Gastrocnemius medialis (tissue), 4 donors: ENCODE results near the gene CUL2. TPM values are rescaled to one million over a fixed set of nuclear protein-coding genes. Genes with fewer than 3 reads are reported as not detected.

ENCODE experiments used
- ATAC-seq, 2 donors: fragments of 150-250 bp; one replicate each; pipeline ENCODE4 v1.9.1; 2016
- DNase-seq, 2 donors: peaks; one replicate each; pipeline ENCODE4 v3.0.0-alpha.2; 2019
- H3K27ac ChIP-seq, 4 donors: fragments of 200-600 bp; sonication (generic); 1 replicate in 1 of 4; 2 replicates in 3 of 4; pipeline ENCODE4 v1.5.1; 2016 to 2018; ENCODE audit warnings: mild to moderate bottlenecking in 2 of 4, moderate library complexity in 1 of 4
- H3K27me3 ChIP-seq, 3 donors: fragments of 200-600 bp; sonication (generic) in 2 of 3; 1 replicate in 1 of 3; 2 replicates in 2 of 3; pipeline versions ENCODE4 v1.5.1 to v1.6.0; 2016 to 2019; ENCODE audit warnings: mild to moderate bottlenecking in 1 of 3, moderate library complexity in 1 of 3
- H3K36me3 ChIP-seq, 2 donors: fragments of 200-600 bp; sonication (generic) in 1 of 2; one replicate each; pipeline ENCODE4 v1.5.1; 2017 to 2018
- H3K4me1 ChIP-seq, 2 donors: fragments of 200-600 bp; sonication (generic) in 1 of 2; one replicate each; pipeline ENCODE4 v1.5.1; 2016 to 2017; ENCODE audit warnings: mild to moderate bottlenecking in 2 of 2
- H3K4me3 ChIP-seq, 4 donors: fragments of 200-600 bp; sonication (generic) in 3 of 4; 1 replicate in 1 of 4; 2 replicates in 3 of 4; pipeline ENCODE4 v1.5.1; 2016 to 2019; ENCODE audit warnings: mild to moderate bottlenecking in 2 of 4
- H3K9me3 ChIP-seq, 3 donors: fragments of 200-600 bp; sonication (generic) in 2 of 3; 1 replicate in 1 of 3; 2 replicates in 2 of 3; pipeline ENCODE4 v1.5.1; 2016 to 2019
- CTCF ChIP-seq, 5 experiments: fragments of 450-650 bp in 3 of 5; fragments of 200-600 bp in 2 of 5; sonication (generic) in 2 of 5; IDR thresholded peaks in 4 of 5; conservative IDR thresholded peaks in 1 of 5; 1 replicate in 4 of 5; 2 replicates in 1 of 5; pipeline ENCODE4 v1.5.1; 2016 to 2019; ENCODE audit warnings: antibody characterized with exemption in 5 of 5, mild to moderate bottlenecking in 3 of 5, moderate library complexity in 3 of 5
- POLR2A ChIP-seq, 2 donors: fragments of 450-650 bp; IDR thresholded peaks; one replicate each; pipeline ENCODE4 v1.6.1; 2017; ENCODE audit warnings: antibody characterized with exemption in 2 of 2, mild to moderate bottlenecking in 2 of 2, moderate library complexity in 2 of 2
- in situ Hi-C, 4 donors: fragments of 200-750 bp; cut with MboI; loops; one replicate each; pipeline versions ENCODE4 v1.15.0 to v1.8.0; 2017; ENCODE audit warnings: low sequenced_read_pairs in 4 of 4
- intact Hi-C: fragments of 100-400 bp; cut with DNase I; formaldehyde crosslinking; loops from one replicate; pipeline ENCODE4 v1.15.1; 2023; ENCODE audit warnings: low total_unique reads
- total RNA-seq, 4 donors: library from RNA; depleted of rRNA; stranded (reverse); fragments of >200 nt; gene quantifications; one replicate each; pipeline versions ENCODE4 v1.1.0 to v1.2.3, GENCODE V29; 2016

CUL2 gene
- total RNA-seq, 4 donors from 2014 or later = 27.2 to 41.4 (median 34.2) TPM

GRCh38 chr10:34999532-34999931, 90.6 kb downstream of the CUL2 start:
- H3K4me3 ChIP-seq = no peak overlapping the region
- no peaks in the 10 kb centered on the region for H3K4me1 ChIP-seq
- no peaks in the 10 kb centered on the region for H3K9me3 ChIP-seq
- intact Hi-C loops (no loop called here), in situ Hi-C loops (no loop called here)
- DNase-seq = no peak
- no peak for TF ChIP-seq CTCF (IDR thresholded peaks at IDR 0.05 in 4 of 5, conservative IDR thresholded peaks at IDR 0.05 in 1 of 5)
- TF ChIP-seq POLR2A (IDR thresholded peaks at IDR 0.05) = no peak
- ATAC-seq = no peak
- no peak overlapping the region for H3K27ac ChIP-seq
- H3K27me3 ChIP-seq = no peaks in the 10 kb centered on the region
- H3K36me3 ChIP-seq = no peaks in the 10 kb centered on the region

GRCh38 chr10:34998940-34999339, 91.2 kb downstream of the CUL2 start:
- Histone ChIP-seq H3K4me1 (no peaks in the 10 kb centered on the region), H3K4me3 (no peak overlapping the region), H3K27ac (no peak overlapping the region), H3K27me3 (no peaks in the 10 kb centered on the region), H3K36me3 (no peaks in the 10 kb centered on the region), H3K9me3 (no peaks in the 10 kb centered on the region)
- intact Hi-C loops (no loop called here), in situ Hi-C loops (no loop called here)
- TF ChIP-seq POLR2A (IDR thresholded peaks at IDR 0.05) (no peak), CTCF (IDR thresholded peaks at IDR 0.05 in 4 of 5, conservative IDR thresholded peaks at IDR 0.05 in 1 of 5) (no peak)
- no peak for ATAC-seq
- no peak for DNase-seq

- ATAC-seq (peak in 1 of 2 donors; percentile 36), DNase-seq (peak in 1 of 2 donors; percentile 27)
- intact Hi-C loops = no loop called here
- Histone ChIP-seq H3K4me3 (no peak overlapping the region), H3K9me3 (no peaks in the 10 kb centered on the region), H3K27ac (no peak overlapping the region), H3K27me3 (no peaks in the 10 kb centered on the region), H3K4me1 (no peaks in the 10 kb centered on the region), H3K36me3 (no peaks in the 10 kb centered on the region)
- in situ Hi-C loops = no loop called here
- no peak for TF ChIP-seq POLR2A (IDR thresholded peaks at IDR 0.05)
- no peak for TF ChIP-seq CTCF (IDR thresholded peaks at IDR 0.05 in 4 of 5, conservative IDR thresholded peaks at IDR 0.05 in 1 of 5)
These were observed 93.3 kb downstream of the CUL2 start for GRCh38 chr10:34996843-34997242.

- DNase-seq (no peak), ATAC-seq (no peak)
- intact Hi-C loops (no loop called here), in situ Hi-C loops (no loop called here)
- Histone ChIP-seq H3K4me1 (no peaks in the 10 kb centered on the region), H3K36me3 (no peaks in the 10 kb centered on the region), H3K9me3 (no peaks in the 10 kb centered on the region), H3K4me3 (no peak overlapping the region), H3K27me3 (no peaks in the 10 kb centered on the region), H3K27ac (no peak overlapping the region)
- no peak for TF ChIP-seq POLR2A (IDR thresholded peaks at IDR 0.05)
- TF ChIP-seq CTCF (IDR thresholded peaks at IDR 0.05 in 4 of 5, conservative IDR thresholded peaks at IDR 0.05 in 1 of 5) = no peak
These were observed 94.2 kb downstream of the CUL2 start for GRCh38 chr10:34995925-34996324.

- peak in 4 of 5 experiments; percentile 8 to 44 (median 32) for TF ChIP-seq CTCF (IDR thresholded peaks at IDR 0.05 in 4 of 5, conservative IDR thresholded peaks at IDR 0.05 in 1 of 5)
- no peak for TF ChIP-seq POLR2A (IDR thresholded peaks at IDR 0.05)
- H3K27ac ChIP-seq = no peak overlapping the region
- in situ Hi-C loops = no loop called here
- H3K4me1 ChIP-seq = no peaks in the 10 kb centered on the region
- H3K4me3 ChIP-seq = no peak overlapping the region
- ATAC-seq = no peak
- no peaks in the 10 kb centered on the region for H3K36me3 ChIP-seq
- no peaks in the 10 kb centered on the region for H3K9me3 ChIP-seq
- intact Hi-C loops = no loop called here
- no peaks in the 10 kb centered on the region for H3K27me3 ChIP-seq
- no peak for DNase-seq
These were observed 95.5 kb downstream of the CUL2 start for GRCh38 chr10:34994565-34995142.
